ENCODE data around the gene RPTOR.

RPTOR gene

DNA sequence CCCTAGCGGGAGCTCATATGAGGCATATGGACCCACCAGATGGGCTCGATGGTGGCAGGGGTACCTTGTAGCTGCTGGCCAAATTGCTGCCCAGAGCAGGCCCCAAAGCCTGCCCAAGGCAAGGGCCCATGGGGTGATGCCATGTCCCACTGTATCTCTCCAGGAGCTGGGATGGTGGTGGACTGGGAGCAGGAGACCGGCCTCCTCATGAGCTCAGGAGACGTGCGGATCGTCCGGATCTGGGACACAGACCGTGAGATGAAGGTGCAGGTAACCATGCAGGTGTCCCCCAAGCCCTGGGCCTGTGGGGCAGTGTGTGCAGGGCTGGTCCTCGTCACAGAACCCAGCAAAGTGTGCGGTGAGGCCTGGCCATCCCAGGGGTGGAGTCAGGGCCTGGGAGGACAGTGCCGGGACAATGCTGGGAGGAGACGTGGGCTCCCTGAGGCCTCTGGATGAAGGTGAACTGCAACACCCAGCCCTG, 412.9 kb downstream of the RPTOR start:
- no peak overlapping the region for H3K4me3 ChIP-seq (ENCODE audit: low read depth, low read length)
- TF ChIP-seq, protein P1, sequence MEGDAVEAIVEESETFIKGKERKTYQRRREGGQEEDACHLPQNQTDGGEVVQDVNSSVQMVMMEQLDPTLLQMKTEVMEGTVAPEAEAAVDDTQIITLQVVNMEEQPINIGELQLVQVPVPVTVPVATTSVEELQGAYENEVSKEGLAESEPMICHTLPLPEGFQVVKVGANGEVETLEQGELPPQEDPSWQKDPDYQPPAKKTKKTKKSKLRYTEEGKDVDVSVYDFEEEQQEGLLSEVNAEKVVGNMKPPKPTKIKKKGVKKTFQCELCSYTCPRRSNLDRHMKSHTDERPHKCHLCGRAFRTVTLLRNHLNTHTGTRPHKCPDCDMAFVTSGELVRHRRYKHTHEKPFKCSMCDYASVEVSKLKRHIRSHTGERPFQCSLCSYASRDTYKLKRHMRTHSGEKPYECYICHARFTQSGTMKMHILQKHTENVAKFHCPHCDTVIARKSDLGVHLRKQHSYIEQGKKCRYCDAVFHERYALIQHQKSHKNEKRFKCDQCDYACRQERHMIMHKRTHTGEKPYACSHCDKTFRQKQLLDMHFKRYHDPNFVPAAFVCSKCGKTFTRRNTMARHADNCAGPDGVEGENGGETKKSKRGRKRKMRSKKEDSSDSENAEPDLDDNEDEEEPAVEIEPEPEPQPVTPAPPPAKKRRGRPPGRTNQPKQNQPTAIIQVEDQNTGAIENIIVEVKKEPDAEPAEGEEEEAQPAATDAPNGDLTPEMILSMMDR (IDR thresholded peaks at IDR 0.05; ENCODE audit: insufficient read depth, low read depth, low read length, missing control alignments), result no peak
- DNase-seq (ENCODE audit: low read depth), result no peak

DNA sequence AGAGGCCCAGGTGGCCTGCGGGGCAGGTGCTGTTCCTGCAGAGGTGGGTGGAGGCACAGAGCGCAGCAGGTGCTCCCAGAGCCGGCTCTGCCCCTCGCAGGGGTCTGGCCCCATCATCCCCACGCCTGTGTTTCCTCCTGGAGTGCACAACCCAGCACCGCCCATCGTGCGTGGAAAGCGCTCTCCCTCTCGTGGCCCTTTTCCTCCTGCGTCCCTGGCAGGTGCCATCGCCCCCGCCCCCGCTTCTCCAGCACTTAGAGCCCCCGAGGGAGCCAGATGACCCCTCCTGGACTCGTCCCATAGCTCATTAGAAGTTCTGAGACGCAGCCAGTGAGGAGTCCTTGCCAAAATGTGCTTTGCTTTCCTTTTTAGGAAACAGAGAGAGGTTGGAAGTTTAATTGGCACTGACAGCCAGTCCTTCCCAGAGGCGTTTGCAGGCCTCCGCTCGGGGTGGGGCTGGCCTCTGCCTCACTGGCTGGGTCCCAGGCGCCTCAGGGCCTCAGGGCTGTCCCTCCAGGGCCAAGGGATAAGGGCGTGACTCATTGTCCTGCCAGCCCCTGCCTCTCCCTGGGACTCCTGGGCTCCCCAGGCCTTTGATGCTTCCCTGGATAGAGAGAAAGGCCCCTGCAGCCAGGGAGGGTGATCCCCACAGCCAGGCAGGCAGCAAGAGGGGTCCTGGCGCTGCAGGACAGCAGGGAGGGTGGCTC, 414.8 kb downstream of the RPTOR start:
- DNase-seq (ENCODE audit: low read depth), result no peak
- TF ChIP-seq, protein P1 (IDR thresholded peaks at IDR 0.05; ENCODE audit: insufficient read depth, low read depth, low read length, missing control alignments), result no peak
- H3K4me3 ChIP-seq (ENCODE audit: low read depth, low read length), result no peak overlapping the region

DNA sequence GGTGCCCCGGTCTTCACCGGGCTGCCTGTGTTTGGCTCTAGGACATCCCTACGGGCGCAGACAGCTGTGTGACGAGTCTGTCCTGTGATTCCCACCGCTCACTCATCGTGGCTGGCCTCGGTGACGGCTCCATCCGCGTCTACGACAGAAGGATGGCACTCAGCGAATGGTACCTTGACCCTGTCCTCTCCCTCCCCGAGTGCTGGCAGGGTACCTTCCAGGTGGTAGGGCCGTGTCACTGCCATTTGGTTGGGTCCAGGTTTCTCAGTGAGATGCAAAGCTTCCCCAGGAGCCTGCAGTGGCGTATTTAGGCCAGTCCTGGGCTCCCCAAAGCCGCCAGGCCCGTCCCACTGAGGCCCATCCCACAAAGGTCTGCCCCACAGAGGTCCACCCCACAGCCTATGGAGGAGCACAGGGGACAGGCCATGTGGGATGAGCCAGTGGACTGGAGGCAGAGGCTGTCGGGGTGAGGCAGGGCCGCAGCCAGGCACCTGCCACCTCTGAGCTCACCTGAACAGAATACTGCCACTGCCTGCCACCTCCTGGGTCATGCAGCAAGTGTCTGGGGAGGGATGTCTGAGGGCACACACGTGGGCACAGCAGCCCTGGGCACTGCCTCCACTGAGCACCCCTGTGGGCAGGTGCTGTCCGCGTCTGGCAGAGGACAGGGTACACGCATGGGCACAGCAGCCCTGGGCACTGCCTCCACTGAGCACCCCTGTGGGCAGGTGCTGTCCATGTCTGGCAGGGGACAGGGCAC, 415.6 kb downstream of the RPTOR start:
- TF ChIP-seq, protein P1 (IDR thresholded peaks at IDR 0.05; ENCODE audit: insufficient read depth, low read depth, low read length, missing control alignments), result no peak
- DNase-seq (ENCODE audit: low read depth), result no peak
- H3K4me3 ChIP-seq (ENCODE audit: low read depth, low read length), result no peak overlapping the region

DNA sequence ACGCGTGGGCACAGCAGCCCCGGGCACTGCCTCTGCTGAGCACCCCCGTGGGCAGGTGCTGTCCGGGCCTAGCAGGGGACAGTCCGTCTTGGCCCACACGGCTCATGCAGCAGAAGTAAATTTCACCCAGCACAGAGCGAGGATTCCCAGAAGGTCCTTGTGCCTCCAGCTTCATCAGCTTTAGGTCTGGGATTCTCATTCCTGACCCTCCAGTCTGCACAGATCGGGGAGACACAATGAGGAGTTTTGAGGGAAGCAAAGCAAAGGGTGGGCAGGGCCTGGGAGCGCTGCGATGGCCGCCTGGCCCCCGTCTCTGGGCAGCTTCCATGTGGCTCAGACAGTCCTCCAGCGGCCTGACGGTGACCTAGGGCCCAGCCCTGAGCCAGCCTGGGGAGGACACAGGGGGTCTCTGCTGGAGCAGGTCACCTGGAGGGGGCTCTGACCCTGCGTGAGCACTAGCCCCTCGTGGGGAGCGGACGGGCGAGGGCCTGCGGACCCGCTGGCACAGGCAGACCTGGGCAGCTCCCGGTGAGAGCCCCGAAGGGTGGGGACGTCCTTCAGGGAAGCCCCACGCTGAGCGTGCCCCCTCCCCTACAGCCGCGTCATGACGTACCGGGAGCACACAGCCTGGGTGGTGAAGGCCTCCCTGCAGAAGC, 416.3 kb downstream of the RPTOR start:
- TF ChIP-seq, protein P1 (IDR thresholded peaks at IDR 0.05; ENCODE audit: insufficient read depth, low read depth, low read length, missing control alignments), result no peak
- H3K4me3 ChIP-seq (ENCODE audit: low read depth, low read length), result no peak overlapping the region
- DNase-seq (ENCODE audit: low read depth), result no peak

DNA sequence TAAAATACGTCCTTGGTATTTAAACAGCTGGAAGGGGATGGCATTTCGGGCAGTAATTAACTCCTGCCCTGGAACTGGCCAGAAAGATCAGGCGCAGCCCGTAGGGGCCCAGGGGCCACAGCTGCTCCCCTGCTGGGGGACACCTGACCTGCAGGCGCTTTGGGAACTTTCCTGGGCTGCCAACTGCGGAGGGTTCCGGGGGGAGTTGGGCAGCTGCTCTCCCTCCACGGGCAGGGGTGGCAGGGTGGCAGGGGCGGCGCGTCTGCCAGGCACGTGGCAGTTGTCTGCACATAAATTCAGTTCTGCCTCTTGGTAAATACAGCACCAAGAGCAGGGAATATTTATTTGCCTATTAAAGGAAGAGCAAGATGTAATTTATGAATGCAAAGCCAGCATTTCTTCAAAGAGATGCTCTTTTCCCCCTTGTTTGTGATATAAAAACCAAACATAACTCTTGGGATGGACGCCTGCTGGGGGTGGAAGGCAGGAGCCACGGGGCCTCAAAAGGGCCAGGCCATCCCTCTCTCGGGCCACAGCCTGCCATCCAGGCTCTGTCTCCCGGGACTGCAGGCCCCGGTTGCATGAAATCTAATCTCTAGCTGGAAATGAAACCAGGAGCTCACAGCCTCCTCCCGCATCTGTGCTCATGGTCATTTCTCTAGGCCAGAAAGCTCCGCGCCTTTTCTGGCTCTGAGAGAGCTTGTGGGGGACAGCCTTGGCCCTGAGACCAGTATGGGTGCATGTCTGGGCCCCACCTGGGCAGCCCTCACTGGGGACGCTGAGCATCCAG, 417.1 kb downstream of the RPTOR start:
- no peak overlapping the region for H3K4me3 ChIP-seq (ENCODE audit: low read depth, low read length)
- TF ChIP-seq, protein P1 (IDR thresholded peaks at IDR 0.05; ENCODE audit: insufficient read depth, low read depth, low read length, missing control alignments), result no peak
- no peak for DNase-seq (ENCODE audit: low read depth)
